ENCODE results near the gene WDFY2.
"Not testable (repeated sequence)": the region's sequence is repeated elsewhere in the genome, so short reads cannot be mapped to it uniquely, and the experiment has no call there.

Gene WDFY2, protein sequence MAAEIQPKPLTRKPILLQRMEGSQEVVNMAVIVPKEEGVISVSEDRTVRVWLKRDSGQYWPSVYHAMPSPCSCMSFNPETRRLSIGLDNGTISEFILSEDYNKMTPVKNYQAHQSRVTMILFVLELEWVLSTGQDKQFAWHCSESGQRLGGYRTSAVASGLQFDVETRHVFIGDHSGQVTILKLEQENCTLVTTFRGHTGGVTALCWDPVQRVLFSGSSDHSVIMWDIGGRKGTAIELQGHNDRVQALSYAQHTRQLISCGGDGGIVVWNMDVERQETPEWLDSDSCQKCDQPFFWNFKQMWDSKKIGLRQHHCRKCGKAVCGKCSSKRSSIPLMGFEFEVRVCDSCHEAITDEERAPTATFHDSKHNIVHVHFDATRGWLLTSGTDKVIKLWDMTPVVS

DNA sequence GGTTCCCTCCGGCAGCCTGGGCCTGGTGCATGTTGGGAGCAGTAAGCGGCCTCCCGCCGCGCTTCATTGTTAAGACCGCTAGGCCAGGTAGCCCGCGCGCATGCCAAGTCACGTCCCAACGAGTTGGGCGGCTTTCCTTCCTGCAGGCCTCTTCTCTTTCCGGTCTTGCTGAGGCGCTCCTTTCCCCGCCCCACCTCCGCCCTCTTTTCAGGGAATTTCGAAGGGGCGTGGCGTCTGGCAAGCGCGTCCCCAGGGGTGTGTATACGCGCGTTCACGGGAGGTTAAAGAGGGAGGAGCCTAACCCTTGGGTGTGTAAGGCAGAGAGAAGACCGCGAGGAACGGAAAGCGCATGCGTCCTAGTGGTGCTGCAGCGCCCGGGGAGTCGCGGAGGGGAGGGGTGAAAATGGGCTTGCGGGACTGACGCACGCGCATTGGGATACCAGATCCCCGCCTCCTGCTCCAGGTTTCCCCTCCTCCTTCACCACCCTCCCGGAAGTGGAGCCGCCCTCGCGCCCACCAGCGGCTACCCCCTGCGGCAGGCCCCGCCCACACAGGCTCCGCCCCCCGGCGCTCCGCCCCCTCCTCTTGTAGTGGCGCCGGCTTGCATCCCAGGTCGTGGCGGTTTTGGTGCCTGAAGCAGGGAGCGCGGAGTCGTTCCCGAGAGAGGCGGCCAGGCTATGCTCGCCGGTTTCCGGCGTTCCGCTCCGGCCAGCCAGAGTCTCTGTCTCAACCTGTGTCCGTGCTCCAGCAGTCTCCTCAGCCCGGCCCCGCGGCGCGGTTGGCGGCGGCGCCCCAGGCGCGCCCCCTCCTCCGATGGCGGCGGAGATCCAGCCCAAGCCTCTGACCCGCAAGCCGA is at the start of gene WDFY2:
TSS of gene WDFY2 (plus strand) at position 588 of the 856 bp plus-strand sequence. CDS start at position 814, 226 bp downstream.
- FAIRE-seq: peak; percentile 71

DNA sequence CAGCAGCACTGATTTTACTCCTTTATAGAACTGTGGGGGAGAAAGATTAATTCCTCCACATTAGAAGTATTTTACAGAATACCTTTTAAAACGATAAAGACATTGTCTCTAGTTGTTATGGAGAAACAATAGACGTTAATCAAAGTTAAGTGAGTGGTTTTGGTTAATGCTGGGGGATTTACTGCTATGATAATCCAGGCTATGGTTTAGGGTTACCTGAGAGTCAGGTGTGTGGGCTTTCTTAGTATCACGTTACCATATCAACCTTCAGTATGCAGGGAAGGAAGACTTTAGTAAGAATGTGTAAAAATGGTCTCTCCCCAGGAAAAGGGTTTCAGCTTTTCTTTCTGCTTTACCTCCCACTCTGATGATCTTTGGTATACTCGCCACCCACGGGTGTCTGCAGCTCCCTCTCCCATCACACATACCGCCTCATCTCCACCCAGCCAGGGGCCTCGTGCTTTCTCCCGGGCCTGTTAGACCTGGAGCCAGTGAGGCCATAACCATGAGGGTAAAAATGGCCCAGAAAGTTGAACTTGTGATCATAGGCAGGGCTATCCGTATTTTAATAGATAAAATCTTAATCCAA is 45.6 kb upstream of the WDFY2 start:
- no peak for FAIRE-seq

DNA sequence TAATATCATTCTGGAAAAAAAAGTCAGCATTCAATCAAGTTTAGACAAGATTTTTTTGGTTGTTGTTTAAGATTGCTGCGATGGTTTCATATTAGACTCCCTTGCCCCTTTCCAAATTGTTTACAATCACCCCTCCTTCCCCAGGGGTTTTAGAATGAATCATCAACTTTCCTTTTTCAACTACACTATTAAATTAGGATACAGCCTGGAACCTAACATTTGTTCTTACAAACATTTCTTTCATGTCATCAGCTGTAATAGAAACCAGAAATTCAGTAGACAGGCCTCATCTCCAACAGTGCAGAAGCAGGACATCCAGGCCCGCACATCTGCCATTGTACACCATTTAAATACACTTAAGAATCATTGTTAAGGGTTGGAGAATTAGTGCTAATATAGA is 44.4 kb upstream of the WDFY2 start:
- FAIRE-seq: no peak

DNA sequence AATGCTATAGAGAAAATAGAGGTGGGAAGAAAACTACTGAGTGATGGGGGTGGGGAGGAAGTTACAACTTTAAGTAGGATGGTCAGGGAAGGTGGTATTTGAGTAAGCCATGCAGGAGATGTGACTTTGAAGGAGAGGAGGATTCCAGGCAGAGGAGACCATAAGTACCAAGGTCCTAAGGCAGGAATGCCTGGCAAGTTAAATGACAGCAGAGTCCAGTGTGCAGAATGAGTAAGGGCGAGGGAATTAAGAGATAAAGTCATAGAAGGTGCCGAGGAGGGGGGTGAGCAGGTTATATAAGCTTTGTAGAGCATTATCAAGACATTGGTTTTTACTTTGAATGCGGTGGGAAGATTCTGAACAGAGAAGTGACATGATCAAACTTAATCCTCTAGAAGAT is 43.2 kb upstream of the WDFY2 start:
- no peak for FAIRE-seq

DNA sequence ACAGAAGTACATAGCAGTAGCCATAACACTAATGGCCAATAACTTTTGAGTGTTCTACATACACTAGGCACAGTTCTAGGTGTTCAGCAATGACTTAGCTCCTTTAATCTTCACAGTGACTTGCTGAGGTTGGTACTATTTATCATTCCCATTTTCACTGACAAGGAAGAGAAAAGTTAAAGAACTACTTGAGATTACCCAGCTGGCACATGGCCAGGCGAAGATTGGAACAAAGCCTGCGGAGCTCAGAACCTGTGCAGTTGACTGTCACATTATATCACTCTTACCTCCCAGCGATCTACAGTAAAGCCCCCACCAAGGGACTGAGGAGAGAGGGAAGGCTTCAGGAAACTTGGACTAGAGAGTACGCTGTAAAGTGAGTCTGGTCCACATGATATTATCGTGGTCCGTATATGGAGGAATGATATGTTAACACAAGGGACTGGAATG is 42.4 kb upstream of the WDFY2 start:
- FAIRE-seq: no peak

DNA sequence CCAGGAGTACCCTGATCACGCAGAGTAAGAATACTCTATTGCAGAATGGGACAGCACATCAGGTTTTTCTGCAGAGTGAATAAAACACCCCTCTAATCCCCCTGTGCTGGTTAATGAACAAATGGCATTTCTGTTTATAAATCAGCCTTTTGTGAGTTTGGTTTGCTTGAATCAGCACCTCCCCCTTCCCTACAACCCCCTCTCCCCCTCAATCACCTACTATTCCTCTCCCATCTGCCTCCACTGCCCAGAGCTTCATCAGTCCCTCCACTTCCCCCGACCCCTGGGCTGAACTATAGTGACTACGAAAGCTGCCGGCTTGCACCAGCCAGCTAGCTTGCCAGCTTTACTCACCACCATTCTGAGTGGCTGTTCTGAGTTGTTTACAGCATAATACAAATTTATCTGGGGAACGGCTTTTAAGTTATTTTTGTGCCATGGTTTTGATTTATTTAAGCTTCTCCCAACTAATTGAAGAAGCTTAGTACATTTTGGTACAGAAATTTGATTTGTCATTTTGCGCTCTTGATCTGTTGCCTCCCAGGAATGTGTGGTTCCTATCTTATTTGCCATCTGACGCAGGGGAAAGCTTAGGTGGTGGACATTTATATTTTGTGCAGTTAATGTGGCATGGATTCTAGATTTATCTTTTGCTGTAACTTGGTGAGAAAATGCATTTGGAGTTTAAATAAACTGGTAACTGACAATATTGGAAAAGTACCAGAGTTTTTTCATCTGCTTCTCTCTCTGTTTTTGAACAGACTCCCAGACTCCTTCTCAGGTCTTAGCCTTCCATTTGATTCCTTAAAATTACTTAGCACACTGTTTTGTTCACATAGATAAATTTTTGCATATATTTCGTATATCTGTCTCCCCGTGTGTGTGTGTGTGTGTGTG is 41.7 kb upstream of the WDFY2 start:
- FAIRE-seq: no peak

DNA sequence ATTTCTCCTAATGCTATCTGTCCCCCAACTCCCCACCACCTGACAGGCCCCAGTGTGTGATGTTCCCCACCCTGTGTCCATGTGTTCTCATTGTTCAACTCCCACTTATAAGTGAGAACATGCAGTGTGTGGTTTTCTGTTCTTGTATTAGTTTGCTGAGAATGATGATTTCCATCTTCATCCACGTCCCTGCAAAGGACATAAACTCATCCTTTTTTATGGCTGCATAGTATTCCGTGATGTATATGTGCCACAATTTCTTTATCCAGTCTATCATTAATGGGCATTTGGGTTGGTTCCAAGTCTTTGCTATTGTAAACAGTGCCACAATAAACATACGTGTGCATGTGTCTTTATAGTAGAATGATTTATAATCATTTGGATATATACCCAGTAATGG is 38.8 kb upstream of the WDFY2 start:
- FAIRE-seq: not testable (repeated sequence)

DNA sequence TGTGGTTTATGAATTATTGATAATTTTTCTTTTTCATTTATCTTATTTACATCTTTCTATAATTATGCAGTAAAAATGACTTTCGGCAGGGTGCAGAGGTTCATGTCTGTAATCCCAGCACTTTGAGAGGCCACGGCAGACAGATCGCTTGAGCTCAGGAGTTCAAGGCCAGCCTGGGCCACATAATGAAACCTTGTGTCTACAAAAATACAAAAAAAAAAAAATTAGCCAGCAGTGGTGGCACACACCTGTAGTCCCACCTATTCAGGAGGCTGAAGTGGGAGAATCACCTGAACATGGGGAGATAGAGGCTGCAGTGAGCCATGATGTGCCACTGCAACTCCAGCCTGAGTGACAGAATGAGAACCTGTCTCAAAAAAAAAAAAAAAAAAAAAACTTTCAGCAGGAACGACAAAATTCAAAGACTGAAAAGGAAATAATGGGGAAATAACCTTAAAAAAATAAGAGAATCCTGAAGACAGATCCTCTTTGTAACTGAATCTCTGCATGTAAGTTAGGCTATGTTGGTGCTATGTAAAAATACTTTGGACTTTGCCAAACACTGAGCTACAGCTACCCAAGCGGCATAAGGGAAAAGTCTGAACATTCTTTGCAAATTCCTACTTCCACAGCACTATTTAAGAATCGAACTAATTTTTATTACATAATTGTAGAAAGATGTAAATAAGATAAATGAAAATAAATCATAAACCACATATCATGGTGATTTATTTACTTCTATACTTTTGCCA is 36.7 kb upstream of the WDFY2 start:
- no peak for FAIRE-seq

DNA sequence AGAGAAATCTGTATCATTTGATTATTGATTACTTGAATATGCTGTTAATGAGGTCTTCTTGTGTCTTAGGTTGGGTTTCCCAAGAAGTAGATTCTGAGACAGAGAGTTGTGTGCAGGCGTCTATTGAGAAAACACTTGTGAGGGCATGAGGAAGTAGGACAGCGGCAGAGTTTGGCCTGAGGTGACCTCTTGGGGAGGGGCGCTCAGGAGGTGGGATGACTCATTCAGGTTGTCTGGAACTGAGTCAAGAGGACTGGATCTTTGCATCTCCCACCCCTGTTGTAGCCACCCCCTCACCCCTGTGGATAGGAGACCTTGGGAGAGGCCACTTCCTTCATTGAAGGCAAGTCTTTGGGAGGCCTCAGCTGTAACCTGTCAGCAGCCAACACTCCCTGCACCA is 35.2 kb upstream of the WDFY2 start:
- no peak for FAIRE-seq

DNA sequence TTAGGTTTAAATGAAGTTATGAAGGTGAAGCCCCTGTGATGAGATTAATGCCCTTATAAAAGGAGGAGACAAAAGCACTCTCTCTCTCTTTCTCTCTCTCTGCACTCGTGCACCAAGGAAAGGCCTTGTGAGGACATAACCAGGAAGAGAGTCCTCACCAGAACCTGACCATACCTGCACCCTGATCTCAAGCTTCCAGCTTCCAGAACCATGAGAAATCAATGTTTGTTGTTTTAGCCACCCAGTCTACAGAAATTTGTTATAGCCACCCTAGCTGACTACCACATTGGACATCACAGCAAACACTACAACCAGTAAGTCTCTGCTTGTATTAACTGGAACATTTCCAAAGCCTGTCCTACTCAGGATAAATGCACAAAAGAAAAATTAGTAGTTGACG is 34.7 kb upstream of the WDFY2 start:
- FAIRE-seq: no peak

DNA sequence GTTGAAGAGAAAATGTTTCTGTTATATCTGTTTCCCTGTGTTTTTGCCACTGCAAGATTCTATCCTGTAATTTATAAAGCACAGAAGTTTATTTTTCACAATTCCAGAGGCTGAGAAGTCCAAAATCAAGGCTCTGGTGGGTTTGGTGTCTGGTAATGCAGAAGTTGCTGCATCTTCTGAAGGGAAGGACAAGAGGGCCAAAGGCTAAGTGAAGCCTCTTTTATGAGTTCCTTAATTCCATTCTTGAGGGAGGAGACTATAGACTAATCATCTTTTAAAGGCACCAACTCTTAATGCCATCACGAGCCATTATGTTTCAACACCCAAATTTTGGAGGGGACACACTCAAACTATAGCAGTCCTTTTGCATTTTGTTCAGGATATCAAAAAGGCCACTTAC is 34.1 kb upstream of the WDFY2 start:
- no peak for FAIRE-seq

DNA sequence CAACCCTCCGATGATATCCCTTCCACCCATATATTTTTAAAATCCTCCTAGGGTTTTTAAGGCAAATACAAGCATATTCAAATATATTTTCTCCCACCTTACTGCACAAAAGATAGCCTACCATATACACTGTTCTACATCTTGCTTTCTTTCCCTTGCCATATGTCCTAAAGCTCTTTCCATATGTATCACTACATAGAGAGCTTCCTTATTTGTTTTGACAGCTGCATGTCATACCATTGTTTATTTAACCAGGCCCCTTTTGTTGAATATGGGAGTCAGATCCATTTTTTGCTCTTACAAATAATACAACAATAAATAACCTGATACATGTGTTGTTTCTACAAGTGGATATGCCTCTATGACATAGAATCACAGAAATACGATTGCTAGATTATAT is 32.8 kb upstream of the WDFY2 start:
- FAIRE-seq: no peak

DNA sequence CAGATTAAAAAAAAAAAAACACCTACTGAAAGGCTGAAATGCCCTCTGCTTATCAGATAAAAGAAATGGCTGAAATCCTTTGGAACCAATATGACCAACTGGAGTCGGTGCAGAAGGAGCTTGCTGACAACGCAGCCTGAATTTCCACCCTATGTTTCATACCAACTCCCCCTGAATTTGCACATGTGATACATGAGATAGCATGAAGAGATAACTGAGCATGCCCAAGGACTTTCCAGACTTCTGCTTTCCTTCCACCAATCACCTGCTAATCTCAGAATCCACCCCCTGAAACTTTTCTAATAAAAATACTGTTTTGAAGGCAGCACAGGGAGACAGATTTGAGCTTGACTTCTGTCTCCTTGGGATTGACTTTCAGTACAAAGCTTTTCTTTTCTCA is 32.2 kb upstream of the WDFY2 start:
- no peak for FAIRE-seq

DNA sequence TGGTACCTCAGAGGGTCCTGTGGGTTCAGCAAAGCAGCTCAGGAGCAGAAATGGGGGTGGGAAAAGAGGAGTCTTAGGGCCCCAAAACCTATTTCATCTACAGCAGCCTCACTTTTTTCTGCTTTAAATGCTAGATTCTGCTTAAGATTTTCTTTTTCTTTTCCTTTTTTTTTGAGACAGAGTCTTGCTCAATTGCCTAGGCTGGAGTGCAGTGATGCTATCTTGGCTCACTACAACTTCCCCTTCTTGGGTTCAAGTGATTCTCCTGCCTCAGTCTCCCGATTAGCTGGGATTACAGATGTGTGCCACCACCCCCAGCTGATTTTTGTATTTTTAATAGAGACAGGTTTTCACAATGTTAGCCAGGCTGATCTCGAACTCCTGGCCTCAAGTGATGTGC is 30.7 kb upstream of the WDFY2 start:
- no peak for FAIRE-seq

DNA sequence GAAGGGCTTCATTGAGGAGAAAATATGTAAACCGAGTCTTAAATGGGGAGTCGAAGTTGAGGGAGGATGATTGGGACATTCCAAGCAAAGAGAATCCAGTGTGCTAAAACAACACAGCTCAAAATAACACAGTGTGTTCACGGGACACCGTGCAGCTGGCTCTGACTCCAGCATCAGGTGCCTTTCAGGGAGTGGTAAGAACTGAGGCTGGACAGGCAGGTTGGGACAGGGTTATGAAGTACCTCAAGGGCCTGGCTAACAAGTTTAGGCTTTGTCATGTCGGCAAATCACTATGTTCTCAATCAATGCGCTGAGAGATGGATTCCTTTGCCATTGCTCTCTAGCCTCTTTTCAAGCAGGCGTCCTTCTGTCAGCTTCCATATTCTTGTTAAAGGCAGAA is 27.5 kb upstream of the WDFY2 start:
- no peak for FAIRE-seq

DNA sequence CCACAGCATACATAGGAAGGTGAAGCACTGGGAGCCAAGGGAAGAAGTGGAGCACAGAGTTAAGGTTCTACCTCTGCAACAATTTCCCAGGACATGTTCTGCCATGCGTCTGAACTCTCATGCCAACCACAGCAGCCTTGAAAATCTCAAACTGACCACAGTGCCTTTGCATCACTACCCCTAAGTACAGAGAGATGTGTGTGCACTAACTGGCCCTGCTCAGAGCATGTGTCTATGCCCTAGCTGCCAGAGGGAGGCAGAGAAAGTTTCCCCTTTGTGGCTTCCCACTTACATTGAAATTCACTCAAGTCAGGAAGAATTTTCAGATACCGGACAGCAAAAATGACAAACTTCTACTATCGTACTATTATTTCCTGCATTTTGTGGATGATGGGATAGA is 26.8 kb upstream of the WDFY2 start:
- no peak for FAIRE-seq

DNA sequence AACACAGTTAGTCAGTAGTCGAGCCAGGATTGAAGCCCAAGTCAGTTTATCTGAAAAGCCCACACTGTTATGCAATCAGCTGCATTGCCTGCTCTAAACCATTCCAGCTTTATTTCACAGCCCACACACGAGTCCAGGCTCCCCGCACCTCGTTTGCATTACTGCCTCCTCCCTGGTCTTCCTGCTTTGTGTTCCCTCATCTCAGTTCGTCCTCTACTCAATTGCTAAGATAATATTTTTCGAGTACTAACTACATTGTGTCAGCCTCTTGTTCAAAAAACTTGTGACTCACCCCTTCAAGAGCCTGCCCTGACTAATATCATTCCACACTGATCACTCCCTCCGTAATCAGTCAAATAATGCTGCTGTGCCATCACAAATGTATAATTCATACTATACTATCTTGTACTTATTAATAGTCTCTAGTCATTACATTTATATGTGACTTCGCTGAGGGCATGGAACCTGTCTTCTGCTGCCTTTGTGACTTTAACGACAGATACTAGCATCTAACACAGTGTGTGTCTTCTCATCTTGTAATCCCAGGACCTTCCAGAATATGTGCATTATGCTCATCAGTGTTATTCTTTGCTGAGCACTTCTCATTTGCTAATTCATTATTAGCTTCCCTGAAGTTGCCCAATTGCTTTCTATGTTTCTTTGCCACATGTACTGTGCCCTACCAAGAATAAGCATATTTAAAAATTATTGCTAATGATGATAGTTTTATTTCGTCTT is 26.2 kb upstream of the WDFY2 start:
- no peak for FAIRE-seq

DNA sequence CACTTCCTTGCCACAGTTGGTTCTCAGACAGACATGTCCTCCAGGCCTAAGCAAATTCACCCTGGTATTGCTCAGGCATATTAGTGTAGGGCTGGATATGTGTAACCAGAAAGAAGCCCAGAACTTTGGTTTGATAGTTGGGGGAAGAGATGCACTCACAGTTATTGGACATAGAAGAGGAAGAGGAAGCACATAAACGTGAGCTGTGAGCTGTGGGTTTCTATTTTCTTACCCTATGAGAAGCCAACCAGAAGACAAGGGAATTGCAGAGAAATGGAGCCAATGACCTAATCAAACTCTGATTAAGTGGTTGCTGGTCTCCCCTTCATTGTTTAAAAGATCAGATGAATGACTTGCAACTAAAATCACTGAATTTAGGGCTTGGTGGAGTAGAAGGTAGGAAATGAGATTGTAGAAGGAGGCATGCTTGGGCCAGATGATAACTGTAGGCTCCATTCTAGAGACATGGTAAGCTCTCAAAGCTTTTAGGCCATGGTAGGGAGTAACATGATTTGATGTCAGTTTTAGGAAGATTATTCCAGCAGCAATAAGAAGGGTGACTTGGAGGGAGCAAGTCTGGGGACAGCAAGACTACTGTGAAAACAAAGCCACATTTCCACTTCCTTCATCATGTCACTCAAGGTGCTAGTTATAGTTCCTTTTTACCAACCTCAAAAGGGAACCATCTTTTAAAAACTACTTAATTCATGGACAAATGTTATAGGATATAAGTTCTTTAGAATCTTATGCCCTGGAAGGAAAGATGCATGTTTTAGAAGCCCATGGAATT is 24.1 kb upstream of the WDFY2 start:
- FAIRE-seq: no peak

DNA sequence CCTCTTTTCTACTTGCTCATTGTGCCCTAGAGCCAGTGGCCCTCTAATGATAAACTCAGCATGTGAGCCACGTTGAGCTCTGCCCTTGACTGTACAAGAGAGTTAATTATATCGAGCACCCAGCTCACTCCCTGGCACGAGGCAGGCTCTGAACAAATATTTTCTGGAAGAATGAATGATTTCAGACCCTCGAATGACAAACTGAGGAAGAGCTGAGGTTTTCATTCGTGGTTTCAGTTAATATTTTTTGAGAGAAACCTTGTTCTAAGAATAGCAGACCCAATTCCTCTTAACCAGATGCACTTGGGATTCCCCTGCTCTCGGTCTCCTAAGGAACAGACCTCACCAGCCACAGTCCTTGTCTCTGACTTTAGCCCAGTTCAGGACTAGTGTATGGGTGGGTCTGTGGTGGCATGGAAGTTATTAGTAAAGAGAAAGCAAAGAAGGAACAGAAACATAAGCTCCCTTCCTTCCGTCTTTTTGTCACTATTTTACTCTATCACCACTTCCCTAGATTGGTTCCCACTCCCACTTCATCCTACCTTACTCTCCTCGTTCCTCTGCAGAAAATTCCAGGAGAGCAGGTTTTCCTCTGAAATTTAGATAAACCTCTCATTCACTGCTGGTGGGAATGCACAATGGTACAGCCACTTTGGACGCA is 22.1 kb upstream of the WDFY2 start:
- no peak for FAIRE-seq

DNA sequence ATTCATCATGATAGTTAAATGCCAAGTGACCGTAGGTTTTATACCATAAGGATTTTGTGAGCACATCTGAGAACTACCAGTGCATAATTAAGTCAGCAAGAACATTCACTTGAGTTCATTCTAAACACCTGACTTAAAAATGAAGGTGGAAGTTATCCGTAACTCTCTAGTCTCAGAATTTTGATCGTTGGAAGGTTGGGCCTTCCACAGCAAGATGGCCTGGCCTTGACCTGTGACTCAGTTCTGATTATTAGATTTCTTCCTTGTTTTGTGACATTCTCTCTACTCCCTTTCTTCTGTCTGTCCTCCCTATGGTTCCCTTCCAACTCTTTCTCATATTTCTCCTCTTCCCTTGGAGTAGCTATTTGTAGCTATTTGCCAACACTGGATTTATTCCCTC is 20.0 kb upstream of the WDFY2 start:
- no peak for FAIRE-seq
